GM23248 (cell line): ENCODE measurements around the gene RNF166. TPM values are rescaled to one million over a fixed set of nuclear protein-coding genes. Genes with fewer than 3 reads are reported as not detected.

ENCODE experiments used
- DNase-seq: peaks from one replicate; pipeline ENCODE4 v3.0.0-alpha.2; 2015
- H2AFZ ChIP-seq: fragments of 200-600 bp; sonication (generic); 2 replicates; pipeline ENCODE4 v1.6.1; 2016; ENCODE audit warnings: antibody characterized with exemption
- H3F3A ChIP-seq: fragments of 200-600 bp; sonication (generic); 2 replicates; pipeline ENCODE4 v1.6.1; 2016; ENCODE audit warnings: mild to moderate bottlenecking, antibody characterized with exemption, mixed run types; ENCODE audit not compliant: insufficient read depth
- H3K27ac ChIP-seq: fragments of 200-600 bp; sonication (generic); 2 replicates; pipeline ENCODE4 v1.5.1; 2016; ENCODE audit warnings: mild to moderate bottlenecking
- H3K27me3 ChIP-seq: fragments of 200-600 bp; sonication (generic); replicated peaks from 2 replicates; pipeline ENCODE4 v1.6.1; 2016; ENCODE audit warnings: mild to moderate bottlenecking; ENCODE audit not compliant: insufficient read depth
- H3K36me3 ChIP-seq: fragments of 200-600 bp; sonication (generic); 2 replicates; pipeline ENCODE4 v1.6.1; 2016; ENCODE audit warnings: low read depth, mild to moderate bottlenecking
- H3K4me1 ChIP-seq: fragments of 200-600 bp; sonication (generic); 2 replicates; pipeline ENCODE4 v1.6.1; 2016; ENCODE audit warnings: mild to moderate bottlenecking; ENCODE audit not compliant: insufficient read depth
- H3K4me2 ChIP-seq: fragments of 200-600 bp; sonication (generic); one replicate; pipeline ENCODE4 v1.6.1; 2016; ENCODE audit warnings: mild to moderate bottlenecking; ENCODE audit not compliant: unreplicated experiment
- H3K4me3 ChIP-seq: fragments of 200-600 bp; sonication (generic); 2 replicates; pipeline ENCODE4 v1.5.1; 2016; ENCODE audit warnings: mild to moderate bottlenecking
- H3K79me2 ChIP-seq: fragments of 200-600 bp; sonication (generic); 2 replicates; pipeline ENCODE4 v1.6.1; 2016; ENCODE audit warnings: mild to moderate bottlenecking; ENCODE audit not compliant: insufficient read depth
- H3K9ac ChIP-seq: fragments of 200-600 bp; sonication (generic); 2 replicates; pipeline ENCODE4 v1.6.1; 2016; ENCODE audit warnings: mild to moderate bottlenecking
- H3K9me2 ChIP-seq: fragments of 200-600 bp; sonication (generic); 2 replicates; pipeline ENCODE4 v1.6.1; 2016; ENCODE audit warnings: mixed run types, mild to moderate bottlenecking, moderate library complexity; ENCODE audit not compliant: insufficient read depth
- H3K9me3 ChIP-seq: fragments of 200-600 bp; sonication (generic); one replicate; pipeline ENCODE4 v1.6.1; 2017; ENCODE audit warnings: low read depth
- H4K20me1 ChIP-seq: fragments of 200-600 bp; sonication (generic); 2 replicates; pipeline ENCODE4 v1.6.0; 2016; ENCODE audit not compliant: insufficient read depth
- EZH2 ChIP-seq: fragments of 200-600 bp; sonication (generic); IDR thresholded peaks from 2 replicates; pipeline ENCODE4 v1.6.1; 2018; ENCODE audit warnings: antibody characterized with exemption, mild to moderate bottlenecking; ENCODE audit not compliant: insufficient read depth, poor library complexity, severe bottlenecking
- EZH2phosphoT487 ChIP-seq: fragments of 200-600 bp; sonication (generic); IDR thresholded peaks from 2 replicates; pipeline ENCODE4 v1.6.1; 2018; ENCODE audit warnings: antibody characterized with exemption, moderate library complexity, mild to moderate bottlenecking, low read depth; ENCODE audit not compliant: insufficient read depth
- WGBS, 2 experiments: methylation state at CpG; one replicate each; pipeline ENCODE4 v1.1.6; 2015 to 2017; ENCODE audit warnings: low lambda C conversion rate in 2 of 2, low coverage in 1 of 2; ENCODE audit errors: missing lambda C conversion rate in 2 of 2; 5-methylcytosine and 5-hydroxymethylcytosine counted together
- in situ Hi-C: fragments of 300-500 bp; cut with MboI; formaldehyde crosslinking; loops from 2 replicates; pipeline ENCODE4 v1.15.0; 2020
- polyA plus RNA-seq: library from polyadenylated mRNA; unstranded; fragments of >200 nt; fragmentation: Nextera tagmentation; extraction: Ambion mirVana; gene quantifications from 2 replicates; pipeline ENCODE4 v1.2.1, GENCODE V29; 2016
- total RNA-seq: library from RNA; depleted of rRNA; stranded (reverse); fragments of >200 nt; shearing (Covaris generic); gene quantifications from 2 replicates; pipeline ENCODE4 v1.2.3, GENCODE V29; 2014

Gene RNF166
- total and polyA plus RNA-seq, 2 experiments from 2014 or later, result 8.9 to 14.6 TPM

DNA sequence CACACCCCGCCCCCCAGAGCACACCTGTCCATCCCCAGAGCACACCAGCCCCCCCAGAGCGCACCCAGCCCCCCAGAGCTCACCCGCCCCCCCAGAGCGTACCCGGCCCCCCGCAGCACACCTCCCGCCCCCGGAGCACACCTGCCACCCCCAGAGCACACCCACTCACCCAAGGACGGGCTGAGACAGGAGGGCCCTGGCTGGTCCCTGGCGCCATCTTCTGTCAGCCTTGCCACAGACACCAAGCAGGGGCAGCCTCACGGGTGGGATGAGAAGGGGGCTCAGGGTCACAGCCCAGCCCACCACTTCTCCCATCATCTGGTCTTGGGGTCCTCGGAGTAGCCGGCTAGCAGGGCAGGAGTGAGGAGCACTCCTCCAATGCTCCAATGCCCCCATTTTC lies 47.0 kb upstream of the RNF166 start:
- no peak overlapping the region for H3K9ac ChIP-seq
- no peak overlapping the region for H2AFZ ChIP-seq
- H3F3A ChIP-seq, result no peaks in the 10 kb centered on the region
- no peaks in the 10 kb centered on the region for H3K27me3 ChIP-seq
- in situ Hi-C loops, result no loop called here
- peaks cover 97% of the 10 kb centered on the region for H3K79me2 ChIP-seq
- H3K9me3 ChIP-seq, result no peaks in the 10 kb centered on the region
- WGBS, 2 experiments, result 84 to 90% methylated on average over 5 to 13 of the region's 13 CpGs
- no peak overlapping the region for H3K27ac ChIP-seq
- H3K36me3 ChIP-seq, result no peaks in the 10 kb centered on the region
- no peaks in the 10 kb centered on the region for H3K9me2 ChIP-seq
- H3K4me3 ChIP-seq, result no peak overlapping the region
- H3K4me1 ChIP-seq, result peaks cover 25% of the 10 kb centered on the region
- no peak overlapping the region for H3K4me2 ChIP-seq
- H4K20me1 ChIP-seq, result no peaks in the 10 kb centered on the region; the same call in 1 of the 2 replicates
- TF ChIP-seq EZH2phosphoT487 (no peak), EZH2 (no peak)
- no peak for DNase-seq

DNA sequence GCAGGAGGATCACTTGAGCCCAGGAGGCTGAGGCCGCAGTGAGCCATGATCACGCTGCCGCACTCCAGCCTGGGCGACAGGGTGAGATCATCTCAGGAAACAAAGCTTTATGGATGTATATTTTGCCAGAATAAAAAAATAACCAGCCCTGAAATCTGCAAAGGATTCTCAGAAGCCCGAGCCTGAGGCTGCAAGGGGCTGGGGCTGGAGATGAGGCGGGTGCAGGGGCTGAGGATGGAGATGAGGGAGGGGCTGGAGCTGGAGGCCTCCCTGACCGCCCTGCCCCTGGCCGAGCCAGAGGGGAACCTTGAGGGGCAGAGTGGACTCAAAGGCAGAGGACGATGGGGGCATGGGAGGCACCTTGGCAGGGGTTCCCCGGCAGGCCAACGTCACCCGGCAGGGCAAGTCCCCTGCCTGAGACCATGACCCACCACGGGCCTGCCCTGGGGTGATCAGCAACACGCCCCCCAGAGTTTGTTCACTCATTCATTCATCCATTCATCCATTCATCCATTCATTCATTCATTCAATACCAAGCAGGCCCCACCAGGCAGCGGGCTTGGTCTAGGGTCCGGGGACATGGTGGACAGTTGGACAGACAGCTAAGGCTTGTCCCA lies 46.3 kb upstream of the RNF166 start:
- no peaks in the 10 kb centered on the region for H3F3A ChIP-seq
- H3K27ac ChIP-seq, result no peak overlapping the region
- in situ Hi-C loops, result no loop called here
- H3K4me3 ChIP-seq, result no peak overlapping the region
- no peaks in the 10 kb centered on the region for H3K27me3 ChIP-seq
- DNase-seq, result no peak
- H3K4me1 ChIP-seq, result peaks cover 25% of the 10 kb centered on the region
- TF ChIP-seq EZH2 (no peak), EZH2phosphoT487 (no peak)
- H3K9me3 ChIP-seq, result no peaks in the 10 kb centered on the region
- H3K9ac ChIP-seq, result no peak overlapping the region
- H3K9me2 ChIP-seq, result no peaks in the 10 kb centered on the region
- no peak overlapping the region for H2AFZ ChIP-seq
- peaks cover 97% of the 10 kb centered on the region for H3K79me2 ChIP-seq
- 91 to 95% methylated on average over 13 to 16 of the region's 16 CpGs for WGBS, 2 experiments
- no peak overlapping the region for H3K4me2 ChIP-seq
- H4K20me1 ChIP-seq, result no peaks in the 10 kb centered on the region; the same call in 1 of the 2 replicates
- no peaks in the 10 kb centered on the region for H3K36me3 ChIP-seq

- Histone ChIP-seq H3K79me2 (peaks cover 97% of the 10 kb centered on the region), H2AFZ (no peak overlapping the region), H3K4me2 (no peak overlapping the region), H4K20me1 (no peaks in the 10 kb centered on the region; the same call in 1 of the 2 replicates), H3K36me3 (no peaks in the 10 kb centered on the region), H3K4me1 (peaks cover 25% of the 10 kb centered on the region), H3K9me2 (no peaks in the 10 kb centered on the region), H3K9me3 (no peaks in the 10 kb centered on the region), H3K4me3 (no peak overlapping the region), H3K9ac (no peak overlapping the region), H3K27ac (no peak overlapping the region), H3K27me3 (no peaks in the 10 kb centered on the region), H3F3A (no peaks in the 10 kb centered on the region)
- no peak for TF ChIP-seq EZH2phosphoT487
- no peak for TF ChIP-seq EZH2
- in situ Hi-C loops, result no loop called here
- WGBS, 2 experiments, result 91 to 92% methylated on average over 9 to 12 of the region's 12 CpGs
- DNase-seq, result no peak
These were observed 44.6 kb upstream of the RNF166 start for GRCh38 chr16:88750854-88751253.

DNA sequence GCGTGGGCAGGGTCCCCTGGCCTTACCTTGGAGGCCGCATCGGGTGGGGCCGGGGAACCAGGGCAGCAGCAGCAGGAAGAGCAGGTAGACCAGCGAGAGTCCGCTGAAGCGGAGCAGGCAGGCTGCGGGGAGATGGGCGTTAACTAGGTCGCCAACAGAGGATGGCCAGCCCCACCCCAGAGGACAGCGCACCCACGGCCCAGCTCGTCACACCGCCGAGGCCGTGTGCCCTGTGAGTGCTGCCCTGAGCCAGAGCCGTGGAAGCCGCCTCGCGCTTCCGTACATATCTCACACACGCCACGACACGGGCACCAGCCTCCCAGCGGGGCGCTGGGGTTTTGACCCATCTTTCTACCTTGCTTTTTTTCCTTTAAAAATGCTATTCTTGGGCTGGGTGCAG lies 43.1 kb upstream of the RNF166 start:
- TF ChIP-seq EZH2phosphoT487 (no peak), EZH2 (no peak)
- H3K9me2 ChIP-seq, result no peaks in the 10 kb centered on the region
- 96 to 97% methylated on average over 26 of the region's 26 CpGs for WGBS, 2 experiments
- peaks cover 11% of the 10 kb centered on the region for H3K4me1 ChIP-seq
- DNase-seq, result no peak
- H3K4me3 ChIP-seq, result no peak overlapping the region
- H3K27ac ChIP-seq, result no peak overlapping the region
- no peak overlapping the region for H3K4me2 ChIP-seq
- H3K79me2 ChIP-seq, result peaks cover 91% of the 10 kb centered on the region
- no peaks in the 10 kb centered on the region for H3K9me3 ChIP-seq
- H3F3A ChIP-seq, result no peaks in the 10 kb centered on the region
- no peak overlapping the region for H3K9ac ChIP-seq
- H2AFZ ChIP-seq, result no peak overlapping the region
- H3K27me3 ChIP-seq, result no peaks in the 10 kb centered on the region
- no peaks in the 10 kb centered on the region for H4K20me1 ChIP-seq
- H3K36me3 ChIP-seq, result no peaks in the 10 kb centered on the region
- in situ Hi-C loops, result no loop called here
